ENCODE results near the gene KCNN3.

The KCNN3 gene

DNA sequence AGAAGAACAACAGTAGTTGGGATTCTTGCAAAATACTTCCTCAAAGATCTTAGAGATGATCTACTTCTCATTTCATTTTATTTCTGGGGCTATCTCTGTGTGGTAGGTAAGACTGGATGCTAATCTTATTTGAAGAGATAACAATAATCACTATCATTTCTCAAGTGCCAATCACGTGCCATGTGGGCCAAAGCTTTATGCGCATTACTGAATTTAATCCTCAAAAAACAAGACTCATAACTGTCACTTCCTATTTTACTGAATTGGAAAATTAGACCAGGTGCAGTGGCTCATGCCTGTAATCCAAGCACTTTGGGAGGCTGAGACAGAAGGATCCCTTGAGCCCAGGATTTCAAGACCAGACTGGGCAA is 121.7 kb downstream of the KCNN3 start:
- DNase-seq (ENCODE audit: low spot score), result peak; percentile 65

GRCh38 chr1:154747740-154748404 is 122.2 kb downstream of the KCNN3 start:
- DNase-seq (ENCODE audit: low spot score), result peak; percentile 89

DNA sequence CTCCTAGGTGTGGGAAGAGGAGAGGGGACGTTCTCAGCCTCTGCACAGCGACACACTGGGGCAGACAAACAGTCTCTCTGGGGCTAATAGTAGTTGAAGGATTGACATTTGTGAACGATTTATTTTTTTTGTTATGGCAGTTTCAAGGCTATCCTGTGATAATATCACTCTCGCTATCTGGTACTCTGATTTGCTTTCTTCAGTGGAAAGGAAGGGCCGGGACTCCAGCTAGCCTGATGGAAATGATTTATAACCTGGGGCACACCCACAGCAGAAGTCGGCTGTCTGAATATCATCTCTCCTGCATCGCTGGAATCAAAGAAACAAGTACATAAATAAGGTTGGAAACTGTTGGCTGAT is 122.7 kb downstream of the KCNN3 start:
- DNase-seq (ENCODE audit: low spot score), result no peak

DNA sequence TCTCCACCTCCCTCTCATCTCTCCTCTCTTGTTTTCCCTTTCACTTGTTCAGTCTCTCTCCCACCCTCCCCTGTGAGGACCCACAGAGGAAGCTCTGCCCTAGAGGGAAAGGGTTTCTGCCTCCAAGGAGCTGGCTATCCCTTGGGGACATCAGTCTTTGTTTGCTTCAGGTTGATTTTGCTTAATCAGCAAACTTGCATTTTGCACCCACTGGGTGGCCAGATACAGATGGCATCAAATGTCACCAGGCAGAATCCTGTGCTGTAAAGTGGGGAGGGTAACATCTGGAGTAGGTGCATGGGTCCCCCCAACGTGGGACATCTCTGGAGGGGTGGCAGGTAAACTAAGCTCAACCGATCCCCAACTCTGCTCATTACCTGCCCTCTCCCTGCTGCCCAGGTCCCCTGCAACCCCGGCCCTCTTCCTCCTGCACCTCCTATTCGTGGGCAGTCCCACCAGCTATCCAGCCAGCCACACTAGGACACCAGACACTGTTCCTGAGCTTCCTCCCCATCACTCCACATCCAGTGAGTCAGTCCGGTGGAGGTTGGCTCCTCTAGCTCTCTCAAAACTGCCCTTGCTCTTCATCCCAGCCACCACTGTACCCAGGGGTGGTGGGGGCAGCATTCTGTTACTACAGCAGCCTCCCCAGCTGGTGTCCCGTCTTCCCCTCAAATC is 123.3 kb downstream of the KCNN3 start:
- DNase-seq (ENCODE audit: low spot score), result no peak

DNA sequence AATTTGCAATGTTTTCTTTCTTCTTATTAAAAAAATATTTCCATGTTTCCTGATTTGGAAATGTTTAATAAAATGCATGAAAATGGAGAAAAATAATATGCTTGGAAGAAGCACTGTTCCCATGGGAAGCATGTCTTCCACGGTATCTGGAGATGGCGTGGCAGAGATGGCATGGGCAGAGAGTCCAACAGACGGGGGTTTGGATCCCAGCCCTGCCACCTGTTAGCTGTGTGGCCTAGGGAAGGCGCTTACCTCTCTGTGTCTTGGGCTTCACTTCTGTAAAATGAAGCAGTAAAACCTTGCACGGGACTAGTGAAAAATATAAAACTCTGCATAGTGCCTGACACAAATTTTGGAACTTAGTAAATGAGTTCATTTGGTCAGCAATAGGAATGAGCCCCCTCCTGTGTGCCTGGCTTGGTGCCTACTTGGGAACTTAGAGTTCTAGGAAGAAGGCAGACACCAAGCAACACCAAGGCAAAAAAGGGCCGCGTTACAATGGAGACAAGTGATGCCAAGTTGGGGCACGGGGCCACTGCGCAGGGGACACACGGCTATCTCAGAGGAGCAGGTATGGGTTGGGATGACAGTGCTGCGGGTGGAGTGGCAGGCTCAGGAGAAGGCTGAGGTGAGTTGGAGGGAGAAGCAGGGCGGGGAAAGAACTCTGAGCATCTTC is 124.2 kb downstream of the KCNN3 start:
- DNase-seq (ENCODE audit: low spot score), result no peak

DNA sequence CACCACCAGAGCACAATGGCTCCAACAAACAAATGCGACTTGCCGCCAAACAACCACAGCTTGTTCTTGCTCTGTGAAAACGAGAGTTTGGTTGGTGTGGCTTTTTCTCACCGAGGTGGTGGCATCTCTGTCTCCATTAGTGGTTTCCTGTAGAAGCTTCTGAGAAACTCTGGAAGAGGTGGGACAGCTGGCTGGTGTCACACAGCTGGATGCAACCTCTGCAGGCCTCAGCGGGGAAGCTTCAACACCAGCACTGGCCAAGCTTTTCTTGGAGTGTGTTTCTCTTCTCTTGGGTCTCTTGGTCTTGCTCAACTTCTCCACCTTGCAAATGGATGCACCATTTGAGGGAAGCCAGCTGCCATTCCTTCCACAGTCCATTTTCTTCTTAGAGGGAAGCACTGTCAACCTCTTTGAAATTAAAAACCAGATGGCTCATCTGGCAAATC is 124.8 kb downstream of the KCNN3 start:
- no peak for DNase-seq (ENCODE audit: low spot score)

DNA sequence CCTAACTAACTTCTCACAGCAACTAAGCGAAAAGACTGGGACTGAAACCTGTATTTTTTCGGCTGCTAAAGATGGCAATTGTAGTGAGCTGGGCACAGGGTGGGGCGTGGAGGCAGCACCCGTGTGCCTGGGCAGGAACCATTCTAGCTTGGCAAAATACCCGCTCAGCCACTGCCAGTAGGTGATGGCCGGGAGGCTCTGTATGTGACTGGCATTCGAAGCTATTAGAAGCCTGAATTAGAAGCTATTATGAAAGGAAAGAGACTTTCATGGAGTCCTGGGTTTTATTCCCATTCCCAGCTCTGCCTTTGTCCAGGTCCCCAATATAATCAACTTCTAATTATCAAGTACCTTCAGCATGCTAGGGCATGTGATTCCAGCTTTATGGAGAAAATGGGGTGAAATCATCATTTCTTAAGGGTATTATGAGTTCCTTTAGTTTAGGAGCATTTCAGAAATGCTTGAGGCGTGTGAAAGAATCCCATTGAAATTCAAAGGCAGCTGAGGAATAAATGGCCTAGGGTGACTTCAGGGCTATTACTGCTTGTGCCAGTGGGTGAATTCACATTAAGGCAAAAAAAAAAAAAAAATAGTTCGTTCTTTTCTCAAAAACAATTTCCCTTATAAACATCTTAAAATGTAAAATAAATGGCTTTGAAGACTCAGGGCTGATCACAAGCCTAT is 125.6 kb downstream of the KCNN3 start:
- no peak for DNase-seq (ENCODE audit: low spot score)

- no peak for DNase-seq (ENCODE audit: low spot score)
Measured at GRCh38 chr1:154743526-154744036, 126.5 kb downstream of the KCNN3 start.

DNA sequence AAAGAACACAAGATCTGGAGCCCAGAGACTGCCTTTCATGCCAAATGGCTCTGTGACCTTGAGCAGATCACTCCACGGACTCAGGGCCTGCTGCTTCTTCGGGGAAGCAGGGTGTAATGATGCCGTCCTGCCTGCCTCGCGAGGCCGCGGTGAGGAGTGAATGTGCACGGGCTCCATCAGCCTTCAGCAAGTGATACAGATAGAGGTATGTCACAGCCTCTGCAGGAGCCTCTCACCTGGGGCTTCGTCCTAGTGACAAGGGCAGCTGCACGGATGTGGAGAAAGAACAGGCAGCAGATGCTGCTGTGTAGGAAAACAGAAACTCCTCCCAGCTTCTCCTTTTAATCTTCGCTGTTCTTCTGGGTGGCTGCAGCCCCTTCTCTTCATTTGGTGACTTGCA is 127.5 kb downstream of the KCNN3 start:
- DNase-seq (ENCODE audit: low spot score), result no peak

- no peak for DNase-seq (ENCODE audit: low spot score)
Measured at GRCh38 chr1:154741741-154742495, 128.2 kb downstream of the KCNN3 start.

DNA sequence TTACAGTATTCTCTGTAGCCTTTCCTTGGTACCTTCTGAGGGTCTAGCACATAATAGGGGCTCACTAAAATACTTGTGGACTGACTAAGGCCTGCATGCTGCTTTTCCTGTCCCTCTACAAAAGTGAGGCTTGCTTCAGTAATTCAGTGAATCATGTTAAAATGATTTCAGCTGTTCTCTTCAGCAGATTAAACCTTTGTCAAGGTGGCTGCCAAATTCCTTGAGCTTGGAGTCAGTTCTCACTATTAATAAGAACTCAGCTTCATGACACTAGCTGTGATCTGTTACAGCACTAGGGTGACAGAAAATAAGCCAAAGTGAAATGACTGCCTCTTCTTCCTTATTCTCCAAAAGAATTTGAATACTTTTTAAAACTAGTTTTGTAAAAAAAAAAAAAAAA is 128.8 kb downstream of the KCNN3 start:
- no peak for DNase-seq (ENCODE audit: low spot score)

DNA sequence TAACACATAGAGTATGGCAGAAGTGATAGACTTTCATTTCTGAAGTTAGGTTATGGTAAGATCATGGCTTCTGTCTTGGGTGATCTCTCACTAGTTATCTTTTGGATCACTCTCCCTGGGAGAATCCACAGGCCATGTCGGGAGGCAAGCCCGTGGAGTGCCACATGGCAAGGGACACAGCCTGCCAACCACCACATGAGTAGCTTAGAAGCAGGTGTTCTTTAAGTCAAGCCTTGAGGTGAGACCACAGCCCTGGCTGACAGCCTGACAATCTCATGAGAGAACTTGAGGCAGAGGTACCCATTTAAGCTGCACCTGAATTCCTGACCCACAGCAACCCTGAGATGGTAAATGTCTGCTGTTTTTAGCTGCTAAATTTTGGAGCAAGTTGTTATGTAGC is 130.4 kb downstream of the KCNN3 start:
- no peak for DNase-seq (ENCODE audit: low spot score)

- no peak for DNase-seq (ENCODE audit: low spot score)
Measured at GRCh38 chr1:154736841-154737240, 133.2 kb downstream of the KCNN3 start.

GRCh38 chr1:154735804-154736168 is 134.3 kb downstream of the KCNN3 start:
- DNase-seq (ENCODE audit: low spot score), result no peak

DNA sequence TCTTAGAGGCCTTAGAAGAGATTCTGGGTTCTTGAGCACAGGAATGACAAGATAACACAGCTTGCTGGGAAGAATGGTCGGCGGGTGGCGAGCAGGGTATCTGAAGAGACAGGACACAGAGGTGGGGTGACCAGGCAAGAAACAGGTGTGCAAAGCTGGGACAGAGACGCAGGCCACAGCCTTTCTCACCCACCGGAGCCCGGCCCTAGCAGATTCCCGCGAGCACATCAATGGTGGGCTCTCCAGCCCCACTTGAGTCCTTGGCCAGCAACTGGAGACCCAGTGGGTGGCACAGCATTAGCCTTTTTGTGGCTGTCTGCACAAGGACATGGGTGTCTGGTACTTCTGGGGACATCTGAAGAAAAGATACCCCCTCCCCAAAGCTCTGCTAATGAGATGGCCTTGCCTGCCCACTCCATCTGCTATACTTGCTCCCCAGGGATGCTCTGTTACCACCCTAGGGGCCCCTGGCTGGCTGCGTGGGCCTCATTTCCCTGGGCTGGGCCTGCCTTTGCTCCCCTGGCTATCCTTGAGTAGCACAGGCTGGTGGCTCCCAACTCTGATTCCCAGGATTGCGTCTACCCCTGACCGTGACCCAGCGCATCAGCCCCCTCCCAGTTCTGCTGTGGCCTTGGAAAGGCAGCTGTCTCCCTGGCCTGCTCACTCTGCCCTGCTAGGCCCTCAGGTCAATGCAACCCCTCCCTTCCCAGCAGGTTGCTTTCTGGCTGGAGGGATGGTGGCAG is 134.8 kb downstream of the KCNN3 start:
- DNase-seq (ENCODE audit: low spot score), result no peak

GRCh38 chr1:154733621-154734020 is 136.5 kb downstream of the KCNN3 start:
- DNase-seq (ENCODE audit: low spot score), result no peak

DNA sequence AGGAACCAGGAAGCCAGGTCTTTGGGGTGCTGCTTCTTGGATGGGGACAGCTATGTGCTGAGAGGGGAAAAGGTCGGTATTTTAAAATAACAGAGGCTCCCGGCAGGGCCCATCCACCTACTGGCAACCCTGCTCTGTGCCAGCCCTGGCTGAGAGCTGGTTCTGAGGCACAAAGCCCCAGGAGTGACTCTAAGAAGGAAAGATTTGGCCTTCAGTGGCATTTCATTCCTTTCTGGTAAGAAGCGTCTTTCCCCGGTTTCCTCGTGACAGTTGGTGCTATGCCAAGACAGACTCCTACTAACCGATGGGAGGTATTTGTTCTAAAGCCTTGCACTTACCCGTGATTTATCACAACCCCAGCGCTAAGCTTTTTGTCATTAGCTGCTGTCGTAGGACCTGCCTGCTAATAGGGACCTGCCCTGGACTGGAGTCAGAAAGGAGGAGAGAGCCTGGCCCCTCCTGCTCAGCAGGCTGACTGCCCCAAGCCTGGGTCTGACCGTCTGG is 139.0 kb downstream of the KCNN3 start:
- peak; percentile 64 for DNase-seq (ENCODE audit: low spot score)

- DNase-seq (ENCODE audit: low spot score), result no peak
Measured at GRCh38 chr1:154730259-154730658, 139.8 kb downstream of the KCNN3 start.

GRCh38 chr1:154729577-154729976 is 140.5 kb downstream of the KCNN3 start:
- no peak for DNase-seq (ENCODE audit: low spot score)

- DNase-seq (ENCODE audit: low spot score), result no peak
Measured at GRCh38 chr1:154729031-154729442, 141.0 kb downstream of the KCNN3 start.
